Effector CD8-positive, alpha-beta T cell (primary cell): ENCODE results near the gene MCHR2.

ENCODE experiments used
- DNase-seq: peaks from one replicate; lab custom pipeline; 2025; lab: John Stamatoyannopoulos, UW

The MCHR2 gene

GRCh38 chr6:99905209-99906106 is 88.6 kb downstream of the MCHR2 start:
- no peak for DNase-seq

- no peak for DNase-seq
Measured at GRCh38 chr6:99901596-99902384, 92.2 kb downstream of the MCHR2 start.

- no peak for DNase-seq
Measured at GRCh38 chr6:99894815-99895214, 99.2 kb downstream of the MCHR2 start.

GRCh38 chr6:99887066-99887465 is 107.0 kb downstream of the MCHR2 start:
- no peak for DNase-seq

- no peak for DNase-seq
Measured at GRCh38 chr6:99885051-99885450, 109.0 kb downstream of the MCHR2 start.

- no peak for DNase-seq
Measured at GRCh38 chr6:99882128-99882702, 111.8 kb downstream of the MCHR2 start.

- DNase-seq: no peak
Measured at GRCh38 chr6:99879431-99879830, 114.6 kb downstream of the MCHR2 start.

GRCh38 chr6:99875068-99875467 is 119.0 kb downstream of the MCHR2 start:
- no peak for DNase-seq

- DNase-seq: no peak
Measured at GRCh38 chr6:99873084-99873483, 120.9 kb downstream of the MCHR2 start.

GRCh38 chr6:99871641-99872040 is 122.4 kb downstream of the MCHR2 start:
- DNase-seq: no peak
